Fibroblast of skin of right quadriceps (primary cell): ENCODE results near the gene IFNA4.

ENCODE experiments used
- DNase-seq: peaks from one replicate; pipeline ENCODE4 v3.0.0-alpha.2; 2013

IFNA4 gene

DNA sequence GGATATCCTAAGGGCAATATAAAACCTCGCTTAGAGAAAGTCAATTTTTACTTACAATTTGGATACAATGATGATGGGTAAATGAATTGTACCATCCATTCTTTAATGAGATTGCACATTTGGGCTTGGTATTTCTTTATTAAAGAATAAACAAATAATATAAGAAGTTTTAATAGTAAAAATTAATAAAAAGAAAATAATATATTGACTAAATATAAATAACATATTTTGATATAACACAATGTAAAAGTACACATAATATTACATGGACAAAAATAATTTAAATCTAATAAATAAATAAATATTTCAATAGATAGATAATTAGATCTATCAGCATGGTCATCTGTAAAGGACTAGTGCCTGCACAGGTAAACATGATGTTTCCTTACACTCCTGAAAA, 21.9 kb downstream of the IFNA4 start:
- no peak for DNase-seq

DNA sequence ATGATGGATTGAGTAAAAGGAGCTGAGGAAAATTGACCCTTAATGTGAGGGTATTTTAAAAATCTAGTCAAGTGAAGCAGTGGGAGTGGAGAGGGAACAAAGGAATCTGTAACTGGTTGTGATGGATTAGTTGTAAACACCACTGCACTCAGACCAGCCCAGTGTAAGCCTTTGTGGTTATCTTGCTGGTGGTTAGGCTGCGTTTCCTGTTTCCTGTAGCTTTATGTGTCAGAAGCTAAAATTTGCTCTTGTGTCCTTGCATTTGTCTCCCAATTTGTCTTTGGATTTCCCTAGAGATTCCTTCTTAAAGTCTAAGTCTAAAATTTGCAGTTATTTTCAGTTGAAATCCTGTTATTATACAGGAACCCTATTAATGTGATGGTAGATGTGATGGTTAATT, 27.2 kb downstream of the IFNA4 start:
- peak; percentile 8 for DNase-seq

DNA sequence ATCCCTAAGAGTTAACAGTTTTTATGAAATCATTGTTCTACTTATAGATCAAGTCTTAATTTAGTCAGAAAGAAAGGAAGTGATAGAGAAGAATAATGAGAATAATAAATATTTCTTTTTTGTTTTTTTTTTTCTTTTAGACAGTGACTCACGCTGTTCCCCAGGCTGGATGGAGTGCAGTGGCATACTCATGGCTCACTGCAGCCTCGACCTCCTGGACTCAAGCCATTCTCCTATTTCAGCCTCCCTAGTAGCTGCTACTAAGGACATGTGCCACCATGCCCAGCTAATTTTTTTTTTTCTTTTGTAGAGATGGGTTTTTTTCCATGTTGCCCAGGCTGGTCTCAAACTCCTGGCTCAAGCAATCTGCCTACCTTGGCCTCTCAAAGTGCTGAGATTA, 31.9 kb downstream of the IFNA4 start:
- no peak for DNase-seq

DNA sequence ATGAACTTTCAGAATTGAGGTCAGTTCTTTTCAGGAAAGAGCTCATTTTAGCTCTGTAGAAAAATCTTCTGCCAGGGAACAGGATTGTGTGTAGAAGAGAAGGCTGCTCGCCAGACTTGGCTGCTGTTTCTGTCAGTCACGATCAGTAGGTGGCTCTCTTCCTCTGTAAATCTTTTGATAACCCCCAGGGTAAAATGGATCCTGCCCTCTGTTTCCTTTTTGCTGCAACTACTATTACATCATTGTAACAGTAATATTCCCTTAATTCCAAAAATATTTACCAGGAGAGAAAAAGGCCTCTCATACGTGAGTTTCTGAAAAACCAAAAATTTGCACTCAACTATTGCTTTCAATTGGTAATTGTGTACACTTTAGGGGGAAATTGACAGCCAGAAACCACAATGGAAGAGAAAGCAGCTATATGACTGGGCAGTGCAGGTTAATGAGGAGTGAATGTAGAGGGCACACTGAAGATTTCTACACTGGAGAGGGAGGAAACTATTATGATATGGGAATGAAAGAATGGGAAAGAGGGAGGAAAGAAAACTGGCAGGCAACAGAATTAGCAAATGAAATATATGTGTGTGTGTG, 33.3 kb downstream of the IFNA4 start:
- peak; percentile 6 for DNase-seq

DNA sequence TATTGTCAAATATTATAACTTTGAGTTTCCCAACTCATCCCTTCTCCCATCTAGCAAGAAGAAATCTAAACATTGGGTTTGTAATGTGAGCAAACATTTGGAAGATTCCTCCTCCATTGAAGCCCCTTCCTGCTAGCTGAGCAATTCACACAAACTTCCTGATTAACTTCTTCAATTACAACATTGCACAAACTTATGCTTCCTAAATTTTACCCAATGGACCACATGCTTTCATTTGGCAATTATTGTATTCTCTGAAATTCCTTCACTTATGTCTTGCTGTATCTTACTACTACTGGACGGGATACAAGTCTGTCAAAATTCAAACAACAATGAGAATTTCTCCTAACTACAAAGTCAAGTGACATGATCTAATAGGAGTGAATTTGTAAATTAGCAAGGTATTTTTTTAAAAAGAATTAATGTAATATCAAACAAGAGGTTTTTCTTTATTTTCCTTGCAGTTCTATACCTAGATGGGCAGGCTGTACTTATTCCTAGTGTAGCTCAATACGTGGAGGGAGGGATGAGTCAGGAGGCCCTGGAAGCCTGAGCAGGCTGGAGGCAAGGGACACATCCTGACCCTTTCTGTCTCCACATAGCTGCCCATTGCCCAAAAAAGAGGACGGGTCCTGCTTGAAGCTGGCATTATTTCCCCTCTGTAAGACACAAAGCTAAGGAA, 33.9 kb downstream of the IFNA4 start:
- DNase-seq, result peak; percentile 3

DNA sequence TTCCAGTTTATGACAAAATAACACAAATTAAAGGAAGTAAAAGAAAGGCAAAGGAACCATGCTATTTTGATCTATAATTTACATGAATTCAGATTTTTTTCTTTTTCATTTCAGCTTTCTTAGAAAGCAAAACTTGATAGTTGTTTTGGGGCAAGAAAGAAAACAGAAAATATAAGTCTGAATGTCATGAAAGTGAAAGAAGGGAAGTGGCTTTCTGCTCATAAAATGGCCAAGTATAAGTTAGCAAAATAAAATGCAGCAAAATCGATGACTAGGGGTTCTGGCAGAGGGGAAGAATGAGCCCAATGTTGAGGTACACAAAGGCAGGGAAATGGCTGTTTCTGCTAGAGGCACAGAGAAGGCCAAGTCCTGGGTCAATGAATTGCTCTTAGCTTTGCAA, 42.8 kb downstream of the IFNA4 start:
- DNase-seq, result no peak

DNA sequence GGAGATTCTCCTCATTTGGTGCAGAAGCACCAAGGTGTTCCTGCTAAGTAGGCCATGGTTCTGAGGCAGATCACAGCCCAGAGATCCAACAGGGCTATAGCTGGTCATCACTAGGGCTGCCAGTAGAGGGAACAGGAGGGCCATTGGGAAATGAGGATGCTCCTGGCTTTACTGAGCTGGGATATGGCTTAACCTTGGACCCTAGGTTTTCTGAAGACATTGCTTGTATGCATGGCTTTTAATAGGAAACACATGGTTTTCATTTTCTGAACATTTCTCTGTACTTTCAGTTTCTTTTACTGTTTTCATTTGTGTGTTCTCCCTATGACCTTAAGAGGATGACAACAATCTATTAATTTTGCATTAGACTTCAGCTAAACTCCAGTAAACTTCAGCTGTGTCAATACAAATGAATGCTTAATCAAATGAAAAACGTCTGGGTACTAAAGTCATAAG, 45.9 kb downstream of the IFNA4 start, which contains the start of gene IFNW1:
Gene IFNW1, minus strand, starts transcription at position 406 of the 456 bp plus-strand sequence. Its CDS starts 262 bp downstream, at position 144.
- DNase-seq, result no peak

DNA sequence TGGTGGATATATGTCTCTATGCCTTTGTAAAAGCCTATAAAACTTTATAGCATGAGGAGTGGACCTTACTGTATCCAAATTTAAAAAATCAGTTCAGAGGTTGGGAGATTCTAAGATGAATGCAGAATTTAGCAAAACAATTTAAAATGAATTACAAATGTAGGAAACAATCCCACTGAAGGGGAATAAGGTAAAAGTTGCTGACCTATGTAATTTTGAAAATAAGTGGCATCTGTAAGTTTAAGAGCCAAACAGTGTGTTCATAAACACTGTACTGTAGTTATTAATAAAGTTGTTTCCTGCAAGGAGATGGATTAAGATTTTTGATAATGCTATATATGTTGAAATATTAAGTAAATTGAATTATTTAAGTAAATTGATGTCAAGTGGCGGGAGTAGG, 50.4 kb downstream of the IFNA4 start:
- DNase-seq, result no peak
